Measurements from ENCODE around the gene TTLL9. TPM values are rescaled to one million over a fixed set of nuclear protein-coding genes. Genes with fewer than 3 reads are reported as not detected.

Gene TTLL9
- total RNA-seq, 4 donors from 2014 or later, result 0.49 to 0.68 TPM; not detected in 2

GRCh38 chr20:31846793-31847138, 23.7 kb upstream of the TTLL9 start:
- H3K9me3 ChIP-seq, result no peaks in the 10 kb centered on the region
- no peak overlapping the region for H3K27ac ChIP-seq
- no peak for DNase-seq (ENCODE audit: low spot score in 2 of 2)
- no peak overlapping the region for H3K4me3 ChIP-seq
- TF ChIP-seq, protein P1, sequence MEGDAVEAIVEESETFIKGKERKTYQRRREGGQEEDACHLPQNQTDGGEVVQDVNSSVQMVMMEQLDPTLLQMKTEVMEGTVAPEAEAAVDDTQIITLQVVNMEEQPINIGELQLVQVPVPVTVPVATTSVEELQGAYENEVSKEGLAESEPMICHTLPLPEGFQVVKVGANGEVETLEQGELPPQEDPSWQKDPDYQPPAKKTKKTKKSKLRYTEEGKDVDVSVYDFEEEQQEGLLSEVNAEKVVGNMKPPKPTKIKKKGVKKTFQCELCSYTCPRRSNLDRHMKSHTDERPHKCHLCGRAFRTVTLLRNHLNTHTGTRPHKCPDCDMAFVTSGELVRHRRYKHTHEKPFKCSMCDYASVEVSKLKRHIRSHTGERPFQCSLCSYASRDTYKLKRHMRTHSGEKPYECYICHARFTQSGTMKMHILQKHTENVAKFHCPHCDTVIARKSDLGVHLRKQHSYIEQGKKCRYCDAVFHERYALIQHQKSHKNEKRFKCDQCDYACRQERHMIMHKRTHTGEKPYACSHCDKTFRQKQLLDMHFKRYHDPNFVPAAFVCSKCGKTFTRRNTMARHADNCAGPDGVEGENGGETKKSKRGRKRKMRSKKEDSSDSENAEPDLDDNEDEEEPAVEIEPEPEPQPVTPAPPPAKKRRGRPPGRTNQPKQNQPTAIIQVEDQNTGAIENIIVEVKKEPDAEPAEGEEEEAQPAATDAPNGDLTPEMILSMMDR (IDR thresholded peaks at IDR 0.05), result no peak
- TF ChIP-seq EP300 (IDR thresholded peaks at IDR 0.05) (no peak), POLR2A (IDR thresholded peaks at IDR 0.05) (no peak), POLR2AphosphoS5 (IDR thresholded peaks at IDR 0.05) (no peak)
- H3K36me3 ChIP-seq, result no peaks in the 10 kb centered on the region
- WGBS, result no CpG with 5 or more reads among the region's 3 CpGs
- peaks cover 26% of the 10 kb centered on the region for H3K27me3 ChIP-seq
- no peaks in the 10 kb centered on the region for H3K4me1 ChIP-seq

GRCh38 chr20:31848088-31848999, 22.1 kb upstream of the TTLL9 start:
- no peak for TF ChIP-seq POLR2A (IDR thresholded peaks at IDR 0.05)
- no peak for TF ChIP-seq EP300 (IDR thresholded peaks at IDR 0.05)
- TF ChIP-seq, protein P1 (IDR thresholded peaks at IDR 0.05), result no peak
- no peak for TF ChIP-seq POLR2AphosphoS5 (IDR thresholded peaks at IDR 0.05)
- Histone ChIP-seq H3K9me3 (no peaks in the 10 kb centered on the region), H3K4me1 (peaks cover 4% of the 10 kb centered on the region), H3K27me3 (peaks cover 34% of the 10 kb centered on the region), H3K4me3 (no peak overlapping the region), H3K36me3 (no peaks in the 10 kb centered on the region), H3K27ac (no peak overlapping the region)
- 79% methylated on average over 28 of the region's 32 CpGs for WGBS
- no peak for DNase-seq (ENCODE audit: low spot score in 2 of 2)

DNA sequence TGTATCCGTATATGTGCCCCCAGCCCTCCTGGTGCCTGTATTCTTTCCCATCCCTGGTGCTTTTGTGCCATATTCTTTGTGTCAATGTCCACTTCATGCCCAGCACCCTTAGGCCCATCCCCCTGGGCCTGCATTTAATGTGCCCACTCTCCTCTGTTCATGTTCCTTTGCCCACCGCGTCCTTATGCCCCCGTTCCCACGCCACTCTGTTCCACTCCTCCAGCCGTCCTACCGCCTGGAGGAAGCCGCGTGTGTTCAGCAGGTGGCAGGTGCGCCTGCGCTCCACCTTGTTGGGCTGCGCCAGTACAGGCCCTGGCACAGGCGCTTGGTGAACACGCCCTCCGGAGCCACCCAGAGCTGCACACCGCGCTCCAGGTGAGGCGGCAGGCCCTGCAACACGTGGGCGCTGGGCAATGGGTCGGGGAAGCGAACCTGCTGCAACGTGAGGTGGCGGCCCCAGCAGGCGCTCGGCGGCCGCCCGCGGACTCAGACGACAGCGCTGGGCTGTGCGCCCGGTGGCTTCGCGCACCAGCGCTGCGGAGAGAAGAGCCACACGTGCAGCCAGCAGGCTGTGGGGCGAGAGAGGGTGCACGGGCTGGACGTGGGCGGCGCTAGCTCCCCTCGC, 21.0 kb upstream of the TTLL9 start:
- H3K27me3 ChIP-seq, result peaks cover 34% of the 10 kb centered on the region
- TF ChIP-seq EP300 (IDR thresholded peaks at IDR 0.05) (no peak), POLR2A (IDR thresholded peaks at IDR 0.05) (no peak), POLR2AphosphoS5 (IDR thresholded peaks at IDR 0.05) (no peak)
- TF ChIP-seq, protein P1 (IDR thresholded peaks at IDR 0.05), result no peak
- DNase-seq (ENCODE audit: low spot score in 2 of 2), result no peak
- no peaks in the 10 kb centered on the region for H3K36me3 ChIP-seq
- H3K4me1 ChIP-seq, result peaks cover 4% of the 10 kb centered on the region
- H3K4me3 ChIP-seq, result no peak overlapping the region
- no peaks in the 10 kb centered on the region for H3K9me3 ChIP-seq
- WGBS, result 14% methylated on average over 38 of the region's 45 CpGs
- no peak overlapping the region for H3K27ac ChIP-seq

- 73% methylated on average over 11 of the region's 11 CpGs for WGBS
- no peak overlapping the region for H3K27ac ChIP-seq
- no peaks in the 10 kb centered on the region for H3K36me3 ChIP-seq
- peaks cover 4% of the 10 kb centered on the region for H3K4me1 ChIP-seq
- H3K27me3 ChIP-seq, result peaks cover 34% of the 10 kb centered on the region
- no peak overlapping the region for H3K4me3 ChIP-seq
- H3K9me3 ChIP-seq, result no peaks in the 10 kb centered on the region
- TF ChIP-seq POLR2AphosphoS5 (IDR thresholded peaks at IDR 0.05) (no peak), EP300 (IDR thresholded peaks at IDR 0.05) (no peak), POLR2A (IDR thresholded peaks at IDR 0.05) (no peak)
- TF ChIP-seq, protein P1 (IDR thresholded peaks at IDR 0.05), result no peak
- no peak for DNase-seq (ENCODE audit: low spot score in 2 of 2)
These were observed 19.0 kb upstream of the TTLL9 start for GRCh38 chr20:31851240-31851955.

GRCh38 chr20:31853481-31853880, 17.0 kb upstream of the TTLL9 start:
- Histone ChIP-seq H3K36me3 (no peaks in the 10 kb centered on the region), H3K4me3 (no peak overlapping the region), H3K4me1 (peaks cover 4% of the 10 kb centered on the region), H3K27ac (no peak overlapping the region), H3K27me3 (peaks cover 42% of the 10 kb centered on the region), H3K9me3 (no peaks in the 10 kb centered on the region)
- no peak for DNase-seq (ENCODE audit: low spot score in 2 of 2)
- TF ChIP-seq EP300 (IDR thresholded peaks at IDR 0.05) (no peak), POLR2A (IDR thresholded peaks at IDR 0.05) (no peak), POLR2AphosphoS5 (IDR thresholded peaks at IDR 0.05) (no peak)
- TF ChIP-seq, protein P1 (IDR thresholded peaks at IDR 0.05), result no peak
- 78% methylated on average over 7 of the region's 7 CpGs for WGBS

Measured in suprapubic skin (tissue), 4 donors.